ENCODE measurements around the gene RHOT2. TPM values are rescaled to one million over a fixed set of nuclear protein-coding genes. Genes with fewer than 3 reads are reported as not detected.

The RHOT2 gene
- polyA plus RNA-seq, 3 donors, result 51.8 to 111 (median 92.9) TPM

GRCh38 chr16:676565-676902 lies 8.6 kb downstream of the RHOT2 start:
- DNase-seq (ENCODE audit: extremely low read depth in 1 of 11, low read depth in 9 of 11, low spot score in 4 of 11), result no peak

- DNase-seq (ENCODE audit: extremely low read depth in 1 of 11, low read depth in 9 of 11, low spot score in 4 of 11), result no peak
Observed at GRCh38 chr16:676913-677312, 9.0 kb downstream of the RHOT2 start.

- DNase-seq (ENCODE audit: extremely low read depth in 1 of 11, low read depth in 9 of 11, low spot score in 4 of 11), result no peak
Observed at GRCh38 chr16:677316-678190, 9.6 kb downstream of the RHOT2 start.

- DNase-seq (ENCODE audit: extremely low read depth in 1 of 11, low read depth in 9 of 11, low spot score in 4 of 11), result no peak
Observed at GRCh38 chr16:678209-678857, 10.4 kb downstream of the RHOT2 start.

- peak in 5 of 11 donors; percentile 33 to 61 (median 47) for DNase-seq (ENCODE audit: extremely low read depth in 1 of 11, low read depth in 9 of 11, low spot score in 4 of 11)
Observed at GRCh38 chr16:678858-679813, 11.2 kb downstream of the RHOT2 start.

- DNase-seq (ENCODE audit: extremely low read depth in 1 of 11, low read depth in 9 of 11, low spot score in 4 of 11), result peak in 10 of 11 donors; percentile 47 to 83 (median 72)
Observed at GRCh38 chr16:679814-680624, 12.1 kb downstream of the RHOT2 start, which contains the start of gene STUB1. Gene STUB1, plus strand, starts transcription at chr16:680410. Its CDS starts 116 bp downstream, at chr16:680526.

GRCh38 chr16:680625-680945 lies 12.7 kb downstream of the RHOT2 start:
- no peak for DNase-seq (ENCODE audit: extremely low read depth in 1 of 11, low read depth in 9 of 11, low spot score in 4 of 11)

GRCh38 chr16:680967-681745 lies 13.2 kb downstream of the RHOT2 start:
- DNase-seq (ENCODE audit: extremely low read depth in 1 of 11, low read depth in 9 of 11, low spot score in 4 of 11), result no peak

GRCh38 chr16:681746-682427 lies 14.0 kb downstream of the RHOT2 start:
- DNase-seq (ENCODE audit: extremely low read depth in 1 of 11, low read depth in 9 of 11, low spot score in 4 of 11), result no peak

GRCh38 chr16:682493-683395 lies 14.8 kb downstream of the RHOT2 start:
- no peak for DNase-seq (ENCODE audit: extremely low read depth in 1 of 11, low read depth in 9 of 11, low spot score in 4 of 11)

- no peak for DNase-seq (ENCODE audit: extremely low read depth in 1 of 11, low read depth in 9 of 11, low spot score in 4 of 11)
Observed at GRCh38 chr16:683396-684070, 15.6 kb downstream of the RHOT2 start.

- DNase-seq (ENCODE audit: extremely low read depth in 1 of 11, low read depth in 9 of 11, low spot score in 4 of 11), result peak; percentile 80 to 94 (median 91)
Observed at GRCh38 chr16:684071-684794, 16.3 kb downstream of the RHOT2 start, which contains the start of gene JMJD8. Gene JMJD8, minus strand, starts transcription at chr16:684334. Its CDS starts 15 bp downstream, at chr16:684319.

GRCh38 chr16:684961-685696 lies 17.2 kb downstream of the RHOT2 start:
- no peak for DNase-seq (ENCODE audit: extremely low read depth in 1 of 11, low read depth in 9 of 11, low spot score in 4 of 11)

GRCh38 chr16:685967-686366 lies 18.0 kb downstream of the RHOT2 start:
- no peak for DNase-seq (ENCODE audit: extremely low read depth in 1 of 11, low read depth in 9 of 11, low spot score in 4 of 11)

Measured in renal cortex interstitium (tissue), 11 donors.